NCI-H69 (cell line): ENCODE measurements around the gene ZNF469.

ENCODE experiments used
- DNase-seq: peaks from one replicate; lab custom pipeline; 2025; lab: John Stamatoyannopoulos, UW

ZNF469 gene

GRCh38 chr16:88391144-88391850 lies 8.5 kb downstream of the ZNF469 start:
- DNase-seq, result no peak

GRCh38 chr16:88392111-88392510 lies 9.4 kb downstream of the ZNF469 start:
- no peak for DNase-seq

- DNase-seq, result no peak
Observed at GRCh38 chr16:88392616-88393015, 9.9 kb downstream of the ZNF469 start.

GRCh38 chr16:88393034-88393433 lies 10.3 kb downstream of the ZNF469 start:
- DNase-seq, result no peak

GRCh38 chr16:88393571-88393970 lies 10.8 kb downstream of the ZNF469 start:
- DNase-seq, result no peak

GRCh38 chr16:88394426-88394825 lies 11.7 kb downstream of the ZNF469 start:
- no peak for DNase-seq

GRCh38 chr16:88395669-88396584 lies 13.2 kb downstream of the ZNF469 start:
- no peak for DNase-seq

GRCh38 chr16:88398170-88398873 lies 15.6 kb downstream of the ZNF469 start:
- DNase-seq, result no peak

- no peak for DNase-seq
Observed at GRCh38 chr16:88398874-88399178, 16.1 kb downstream of the ZNF469 start.

- no peak for DNase-seq
Observed at GRCh38 chr16:88400186-88400585, 17.4 kb downstream of the ZNF469 start.

- DNase-seq, result no peak
Observed at GRCh38 chr16:88401604-88402246, 19.0 kb downstream of the ZNF469 start.

GRCh38 chr16:88402551-88403240 lies 19.9 kb downstream of the ZNF469 start:
- no peak for DNase-seq

GRCh38 chr16:88403794-88404581 lies 21.2 kb downstream of the ZNF469 start:
- no peak for DNase-seq

- no peak for DNase-seq
Observed at GRCh38 chr16:88404769-88405168, 22.0 kb downstream of the ZNF469 start.

- no peak for DNase-seq
Observed at GRCh38 chr16:88405216-88406060, 22.7 kb downstream of the ZNF469 start.

GRCh38 chr16:88406096-88407041 lies 23.6 kb downstream of the ZNF469 start:
- no peak for DNase-seq

GRCh38 chr16:88407042-88407420 lies 24.3 kb downstream of the ZNF469 start:
- DNase-seq, result no peak

GRCh38 chr16:88407807-88408206 lies 25.0 kb downstream of the ZNF469 start:
- DNase-seq, result no peak
